Esophagus muscularis mucosa (tissue), 3 donors: ENCODE results near the gene ANKS1A.

Experiments
- POLR2A ChIP-seq: fragments of 450-650 bp; IDR thresholded peaks from one replicate; pipeline ENCODE4 v1.6.1; 2017; ENCODE audit warnings: antibody characterized with exemption, moderate library complexity, mild to moderate bottlenecking, low read depth
- POLR2AphosphoS5 ChIP-seq, 2 donors: sonication (generic); formaldehyde crosslinking; IDR thresholded peaks; one replicate each; pipeline ENCODE4 v1.6.1; 2017; ENCODE audit warnings: antibody characterized with exemption in 2 of 2
- TF ChIP-seq, protein P1 (sequence below), 3 experiments: fragments of 200-600 bp in 2 of 3; fragments of 450-650 bp in 1 of 3; sonication (generic) in 2 of 3; IDR thresholded peaks; one replicate each; pipeline ENCODE4 v1.5.1; 2017 to 2019; ENCODE audit warnings: antibody characterized with exemption in 3 of 3, mild to moderate bottlenecking in 2 of 3, moderate library complexity in 1 of 3

DNA sequence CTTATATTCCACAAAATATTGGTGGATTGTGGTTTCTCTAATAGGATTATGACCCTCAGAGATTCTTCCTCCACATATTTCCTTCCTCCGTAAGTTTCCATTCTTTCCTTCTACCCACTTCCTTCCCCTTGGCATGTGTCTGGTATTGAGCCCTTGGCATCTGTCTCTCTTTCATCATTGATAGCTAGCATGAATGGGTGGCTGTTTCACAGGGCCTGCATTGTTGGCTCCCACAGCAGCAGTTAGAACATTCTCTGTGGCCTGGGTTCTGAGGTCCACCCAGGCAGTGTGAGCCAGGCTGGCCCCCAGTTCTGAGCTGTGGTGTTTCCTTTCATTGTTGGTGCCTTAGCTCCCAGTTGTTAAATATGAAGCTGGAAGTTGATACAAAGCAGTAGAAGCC is 125.3 kb downstream of the ANKS1A start:
- TF ChIP-seq, protein P1, sequence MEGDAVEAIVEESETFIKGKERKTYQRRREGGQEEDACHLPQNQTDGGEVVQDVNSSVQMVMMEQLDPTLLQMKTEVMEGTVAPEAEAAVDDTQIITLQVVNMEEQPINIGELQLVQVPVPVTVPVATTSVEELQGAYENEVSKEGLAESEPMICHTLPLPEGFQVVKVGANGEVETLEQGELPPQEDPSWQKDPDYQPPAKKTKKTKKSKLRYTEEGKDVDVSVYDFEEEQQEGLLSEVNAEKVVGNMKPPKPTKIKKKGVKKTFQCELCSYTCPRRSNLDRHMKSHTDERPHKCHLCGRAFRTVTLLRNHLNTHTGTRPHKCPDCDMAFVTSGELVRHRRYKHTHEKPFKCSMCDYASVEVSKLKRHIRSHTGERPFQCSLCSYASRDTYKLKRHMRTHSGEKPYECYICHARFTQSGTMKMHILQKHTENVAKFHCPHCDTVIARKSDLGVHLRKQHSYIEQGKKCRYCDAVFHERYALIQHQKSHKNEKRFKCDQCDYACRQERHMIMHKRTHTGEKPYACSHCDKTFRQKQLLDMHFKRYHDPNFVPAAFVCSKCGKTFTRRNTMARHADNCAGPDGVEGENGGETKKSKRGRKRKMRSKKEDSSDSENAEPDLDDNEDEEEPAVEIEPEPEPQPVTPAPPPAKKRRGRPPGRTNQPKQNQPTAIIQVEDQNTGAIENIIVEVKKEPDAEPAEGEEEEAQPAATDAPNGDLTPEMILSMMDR (IDR thresholded peaks at IDR 0.05) = no peak
- peak in 1 of 2 donors; percentile 15 for TF ChIP-seq POLR2AphosphoS5 (IDR thresholded peaks at IDR 0.05)
- TF ChIP-seq POLR2A = no peak
